ENCODE measurements around the gene PRKG1.

The PRKG1 gene

GRCh38 chr10:51342381-51342780 is 268.1 kb downstream of the PRKG1 start:
- Histone ChIP-seq H3K4me3 (replicated peaks; ENCODE audit: insufficient read depth, low read length) (no peak overlapping the region), H3K27ac (replicated peaks) (no peak overlapping the region), H3K27me3 (ENCODE audit: insufficient read depth, poor library complexity, severe bottlenecking) (no peaks in the 10 kb centered on the region)
- DNase-seq (ENCODE audit: low read depth in 1 of 2, low spot score in 1 of 2): no peak
- TF ChIP-seq SPI1 (IDR thresholded peaks at IDR 0.05; ENCODE audit: borderline replicate concordance, low read depth) (no peak), GABPA (IDR thresholded peaks at IDR 0.05; ENCODE audit: low read depth) (no peak)

DNA sequence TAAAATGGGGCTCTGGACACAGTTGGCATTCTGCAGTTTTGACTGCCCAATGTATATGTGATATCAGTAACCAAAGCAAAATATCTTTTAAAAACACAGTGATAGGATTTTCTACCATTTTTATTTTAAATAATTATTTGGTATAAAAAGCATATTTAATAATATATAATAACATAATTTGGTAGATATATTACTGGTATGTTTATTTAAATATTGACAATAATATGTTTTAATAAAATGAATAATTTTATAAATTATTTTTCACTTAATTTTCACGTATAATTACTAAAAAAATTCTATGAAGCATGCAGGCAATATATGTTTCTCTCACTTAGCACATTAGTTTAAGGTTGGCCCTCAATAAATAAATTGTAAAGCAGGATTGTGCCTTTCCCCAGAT is 269.1 kb downstream of the PRKG1 start:
- TF ChIP-seq GABPA (IDR thresholded peaks at IDR 0.05; ENCODE audit: low read depth) (no peak), REST (IDR thresholded peaks at IDR 0.05; ENCODE audit: insufficient replicate concordance, low read depth) (no peak)
- TF ChIP-seq, protein P1, sequence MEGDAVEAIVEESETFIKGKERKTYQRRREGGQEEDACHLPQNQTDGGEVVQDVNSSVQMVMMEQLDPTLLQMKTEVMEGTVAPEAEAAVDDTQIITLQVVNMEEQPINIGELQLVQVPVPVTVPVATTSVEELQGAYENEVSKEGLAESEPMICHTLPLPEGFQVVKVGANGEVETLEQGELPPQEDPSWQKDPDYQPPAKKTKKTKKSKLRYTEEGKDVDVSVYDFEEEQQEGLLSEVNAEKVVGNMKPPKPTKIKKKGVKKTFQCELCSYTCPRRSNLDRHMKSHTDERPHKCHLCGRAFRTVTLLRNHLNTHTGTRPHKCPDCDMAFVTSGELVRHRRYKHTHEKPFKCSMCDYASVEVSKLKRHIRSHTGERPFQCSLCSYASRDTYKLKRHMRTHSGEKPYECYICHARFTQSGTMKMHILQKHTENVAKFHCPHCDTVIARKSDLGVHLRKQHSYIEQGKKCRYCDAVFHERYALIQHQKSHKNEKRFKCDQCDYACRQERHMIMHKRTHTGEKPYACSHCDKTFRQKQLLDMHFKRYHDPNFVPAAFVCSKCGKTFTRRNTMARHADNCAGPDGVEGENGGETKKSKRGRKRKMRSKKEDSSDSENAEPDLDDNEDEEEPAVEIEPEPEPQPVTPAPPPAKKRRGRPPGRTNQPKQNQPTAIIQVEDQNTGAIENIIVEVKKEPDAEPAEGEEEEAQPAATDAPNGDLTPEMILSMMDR (IDR thresholded peaks at IDR 0.05; ENCODE audit: insufficient read depth, low read length): no peak
- no peak for DNase-seq (ENCODE audit: low read depth in 1 of 2, low spot score in 1 of 2)
- Histone ChIP-seq H3K27me3 (ENCODE audit: insufficient read depth, poor library complexity, severe bottlenecking) (no peaks in the 10 kb centered on the region), H3K27ac (replicated peaks) (no peak overlapping the region), H3K4me3 (replicated peaks; ENCODE audit: insufficient read depth, low read length) (no peak overlapping the region)

DNA sequence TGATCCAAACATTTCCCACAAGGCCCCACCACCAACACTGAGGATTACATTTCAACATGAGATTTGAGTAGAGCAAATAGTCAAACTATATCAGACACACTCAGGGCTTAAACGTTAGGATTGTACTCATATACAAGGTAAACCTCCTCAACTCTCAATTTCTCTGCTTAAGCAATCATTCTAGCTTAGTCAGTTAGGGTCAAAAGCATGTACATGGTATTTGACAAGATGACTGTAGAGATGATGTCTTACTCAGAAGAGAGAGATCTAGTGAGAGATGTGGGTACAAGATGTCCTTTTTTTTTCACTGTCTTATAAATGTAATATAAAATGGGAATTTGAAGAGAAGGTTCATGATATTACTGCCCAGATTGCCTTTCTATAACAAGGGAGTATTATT is 270.1 kb downstream of the PRKG1 start:
- TF ChIP-seq REST (IDR thresholded peaks at IDR 0.05; ENCODE audit: insufficient replicate concordance, low read depth) (no peak), SPI1 (IDR thresholded peaks at IDR 0.05; ENCODE audit: borderline replicate concordance, low read depth) (no peak), GABPA (IDR thresholded peaks at IDR 0.05; ENCODE audit: low read depth) (no peak), POLR2AphosphoS5 (IDR thresholded peaks at IDR 0.05; ENCODE audit: low read depth) (no peak)
- TF ChIP-seq, protein P1 (IDR thresholded peaks at IDR 0.05; ENCODE audit: insufficient read depth, low read length): no peak
- Histone ChIP-seq H3K27me3 (ENCODE audit: insufficient read depth, poor library complexity, severe bottlenecking) (no peaks in the 10 kb centered on the region), H3K4me3 (replicated peaks; ENCODE audit: insufficient read depth, low read length) (no peak overlapping the region), H3K27ac (replicated peaks) (no peak overlapping the region)
- no peak for DNase-seq (ENCODE audit: low read depth in 1 of 2, low spot score in 1 of 2)

- no peak for DNase-seq (ENCODE audit: low read depth in 1 of 2, low spot score in 1 of 2)
- Histone ChIP-seq H3K27ac (replicated peaks) (no peak overlapping the region), H3K27me3 (ENCODE audit: insufficient read depth, poor library complexity, severe bottlenecking) (no peaks in the 10 kb centered on the region), H3K4me3 (replicated peaks; ENCODE audit: insufficient read depth, low read length) (no peak overlapping the region)
- TF ChIP-seq POLR2AphosphoS5 (IDR thresholded peaks at IDR 0.05; ENCODE audit: low read depth) (no peak), SPI1 (IDR thresholded peaks at IDR 0.05; ENCODE audit: borderline replicate concordance, low read depth) (no peak), GABPA (IDR thresholded peaks at IDR 0.05; ENCODE audit: low read depth) (no peak), REST (IDR thresholded peaks at IDR 0.05; ENCODE audit: insufficient replicate concordance, low read depth) (no peak)
- TF ChIP-seq, protein P1 (IDR thresholded peaks at IDR 0.05; ENCODE audit: insufficient read depth, low read length): no peak
Observed at GRCh38 chr10:51348622-51349021, 274.3 kb downstream of the PRKG1 start.

Data from HL-60 (cell line).